PFSK-1 (cell line): ENCODE data around the gene GUCY1A1.

Experiments
- FOXP2 ChIP-seq: optimal IDR thresholded peaks from 2 replicates; pipeline ENCODE3; 2011; ENCODE audit warnings: borderline replicate concordance, control low read depth, inconsistent platforms; ENCODE audit not compliant: insufficient read depth; ENCODE audit errors: extremely low read length, extremely low read depth
- POLR2AphosphoS5 ChIP-seq: IDR thresholded peaks from 2 replicates; pipeline ENCODE4 v1.6.1; 2012; ENCODE audit warnings: low read depth, mild to moderate bottlenecking, control low read depth, low read length, moderate library complexity
- SIN3A ChIP-seq: IDR thresholded peaks from 2 replicates; pipeline ENCODE4 v1.6.1; 2012; ENCODE audit warnings: mild to moderate bottlenecking, low read length, moderate library complexity, borderline replicate concordance; ENCODE audit not compliant: insufficient read depth
- TAF1 ChIP-seq: IDR thresholded peaks from 2 replicates; pipeline ENCODE4 v1.6.1; 2012; ENCODE audit warnings: low read length, control low read depth, borderline replicate concordance; ENCODE audit not compliant: insufficient read depth
- TF ChIP-seq, protein P1 (sequence below), 2 experiments: IDR thresholded peaks; 2 replicates each; pipeline versions ENCODE4 v1.6.1 to v1.8.0; 2011 to 2012; ENCODE audit warnings: low read depth in 2 of 2, low read length in 2 of 2, control low read depth in 1 of 2, inconsistent platforms in 1 of 2, mild to moderate bottlenecking in 1 of 2, moderate library complexity in 1 of 2; ENCODE audit not compliant: insufficient read depth in 1 of 2

DNA sequence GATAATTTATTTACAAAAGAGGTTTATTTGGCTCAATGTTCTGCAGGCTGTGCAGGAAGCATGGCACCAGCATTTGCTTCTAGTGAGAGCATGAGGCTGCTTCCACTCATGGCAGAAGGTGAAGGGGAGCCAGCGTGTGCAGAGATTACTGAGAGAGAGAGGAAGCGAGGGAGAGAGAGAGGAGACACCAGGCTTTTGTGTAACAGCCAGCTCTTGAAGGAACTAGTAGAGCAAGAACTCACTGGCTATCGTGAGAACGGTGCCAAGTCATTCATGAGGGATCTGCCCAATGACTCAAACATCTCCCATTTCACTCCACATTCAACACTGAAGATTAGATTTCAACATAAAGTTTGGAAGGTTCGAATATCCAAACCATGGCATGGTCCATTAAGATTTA is 12.7 kb downstream of the GUCY1A1 start:
- TF ChIP-seq TAF1, result no peak
- TF ChIP-seq POLR2AphosphoS5, result no peak
- TF ChIP-seq, protein P1, sequence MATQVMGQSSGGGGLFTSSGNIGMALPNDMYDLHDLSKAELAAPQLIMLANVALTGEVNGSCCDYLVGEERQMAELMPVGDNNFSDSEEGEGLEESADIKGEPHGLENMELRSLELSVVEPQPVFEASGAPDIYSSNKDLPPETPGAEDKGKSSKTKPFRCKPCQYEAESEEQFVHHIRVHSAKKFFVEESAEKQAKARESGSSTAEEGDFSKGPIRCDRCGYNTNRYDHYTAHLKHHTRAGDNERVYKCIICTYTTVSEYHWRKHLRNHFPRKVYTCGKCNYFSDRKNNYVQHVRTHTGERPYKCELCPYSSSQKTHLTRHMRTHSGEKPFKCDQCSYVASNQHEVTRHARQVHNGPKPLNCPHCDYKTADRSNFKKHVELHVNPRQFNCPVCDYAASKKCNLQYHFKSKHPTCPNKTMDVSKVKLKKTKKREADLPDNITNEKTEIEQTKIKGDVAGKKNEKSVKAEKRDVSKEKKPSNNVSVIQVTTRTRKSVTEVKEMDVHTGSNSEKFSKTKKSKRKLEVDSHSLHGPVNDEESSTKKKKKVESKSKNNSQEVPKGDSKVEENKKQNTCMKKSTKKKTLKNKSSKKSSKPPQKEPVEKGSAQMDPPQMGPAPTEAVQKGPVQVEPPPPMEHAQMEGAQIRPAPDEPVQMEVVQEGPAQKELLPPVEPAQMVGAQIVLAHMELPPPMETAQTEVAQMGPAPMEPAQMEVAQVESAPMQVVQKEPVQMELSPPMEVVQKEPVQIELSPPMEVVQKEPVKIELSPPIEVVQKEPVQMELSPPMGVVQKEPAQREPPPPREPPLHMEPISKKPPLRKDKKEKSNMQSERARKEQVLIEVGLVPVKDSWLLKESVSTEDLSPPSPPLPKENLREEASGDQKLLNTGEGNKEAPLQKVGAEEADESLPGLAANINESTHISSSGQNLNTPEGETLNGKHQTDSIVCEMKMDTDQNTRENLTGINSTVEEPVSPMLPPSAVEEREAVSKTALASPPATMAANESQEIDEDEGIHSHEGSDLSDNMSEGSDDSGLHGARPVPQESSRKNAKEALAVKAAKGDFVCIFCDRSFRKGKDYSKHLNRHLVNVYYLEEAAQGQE (IDR thresholded peaks at IDR 0.05; ENCODE audit: insufficient read depth in 1 of 2, low read depth in 2 of 2, low read length in 2 of 2), result no peak
- no peak for TF ChIP-seq SIN3A
- TF ChIP-seq FOXP2, result no peak
